Glomerular visceral epithelial cell (primary cell): ENCODE results near the gene SLC38A11.
"Not testable (repeated sequence)": the region's sequence is repeated elsewhere in the genome, so short reads cannot be mapped to it uniquely, and the experiment has no call there.

Experiments used
- DNase-seq: peaks from one replicate; pipeline ENCODE4 v3.0.0-alpha.2; 2016; ENCODE audit errors: extremely low spot score

The SLC38A11 gene, protein sequence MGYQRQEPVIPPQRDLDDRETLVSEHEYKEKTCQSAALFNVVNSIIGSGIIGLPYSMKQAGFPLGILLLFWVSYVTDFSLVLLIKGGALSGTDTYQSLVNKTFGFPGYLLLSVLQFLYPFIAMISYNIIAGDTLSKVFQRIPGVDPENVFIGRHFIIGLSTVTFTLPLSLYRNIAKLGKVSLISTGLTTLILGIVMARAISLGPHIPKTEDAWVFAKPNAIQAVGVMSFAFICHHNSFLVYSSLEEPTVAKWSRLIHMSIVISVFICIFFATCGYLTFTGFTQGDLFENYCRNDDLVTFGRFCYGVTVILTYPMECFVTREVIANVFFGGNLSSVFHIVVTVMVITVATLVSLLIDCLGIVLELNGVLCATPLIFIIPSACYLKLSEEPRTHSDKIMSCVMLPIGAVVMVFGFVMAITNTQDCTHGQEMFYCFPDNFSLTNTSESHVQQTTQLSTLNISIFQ

DNA sequence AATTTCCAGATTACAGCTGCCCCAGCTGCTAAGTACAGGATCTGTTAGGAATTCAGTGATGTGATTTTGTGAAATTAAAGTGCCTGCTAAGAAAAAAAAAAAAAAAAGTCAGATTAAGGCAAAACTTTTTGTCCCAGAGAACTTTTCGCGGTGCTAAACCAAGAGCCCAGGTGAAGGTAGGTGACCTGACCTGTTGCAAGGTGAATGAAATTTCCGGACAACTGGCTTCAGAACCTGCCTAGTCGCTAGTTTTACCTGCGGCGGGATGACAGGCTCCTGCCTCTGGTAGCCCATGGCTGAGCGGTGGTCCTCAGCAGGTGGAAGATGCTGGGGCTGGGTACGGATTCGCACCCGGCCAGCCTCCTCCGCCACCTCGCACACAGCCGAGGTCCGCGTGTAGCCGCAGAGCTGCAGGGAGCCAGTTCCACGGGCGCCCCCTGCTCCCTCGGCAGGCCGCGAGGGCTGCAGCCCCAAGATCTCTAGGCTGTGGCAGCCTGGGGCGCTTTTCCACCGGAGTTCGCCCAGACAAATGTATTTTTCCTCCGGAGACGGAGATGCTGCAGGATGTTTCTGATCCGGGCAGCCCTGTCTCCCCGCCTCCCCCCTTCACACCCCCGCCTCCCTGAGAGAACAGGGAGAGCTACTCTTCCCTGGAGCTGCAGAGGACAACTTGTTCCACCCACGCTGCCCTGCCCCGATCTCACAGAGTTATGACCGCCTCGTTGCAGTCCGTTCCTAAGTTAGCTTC, at the start of gene SLC38A11:
TSS of gene SLC38A11 (minus strand) at position 572 of the 748 bp plus-strand sequence. CDS start at position 294, 278 bp downstream.
- peak; percentile 38 for DNase-seq

DNA sequence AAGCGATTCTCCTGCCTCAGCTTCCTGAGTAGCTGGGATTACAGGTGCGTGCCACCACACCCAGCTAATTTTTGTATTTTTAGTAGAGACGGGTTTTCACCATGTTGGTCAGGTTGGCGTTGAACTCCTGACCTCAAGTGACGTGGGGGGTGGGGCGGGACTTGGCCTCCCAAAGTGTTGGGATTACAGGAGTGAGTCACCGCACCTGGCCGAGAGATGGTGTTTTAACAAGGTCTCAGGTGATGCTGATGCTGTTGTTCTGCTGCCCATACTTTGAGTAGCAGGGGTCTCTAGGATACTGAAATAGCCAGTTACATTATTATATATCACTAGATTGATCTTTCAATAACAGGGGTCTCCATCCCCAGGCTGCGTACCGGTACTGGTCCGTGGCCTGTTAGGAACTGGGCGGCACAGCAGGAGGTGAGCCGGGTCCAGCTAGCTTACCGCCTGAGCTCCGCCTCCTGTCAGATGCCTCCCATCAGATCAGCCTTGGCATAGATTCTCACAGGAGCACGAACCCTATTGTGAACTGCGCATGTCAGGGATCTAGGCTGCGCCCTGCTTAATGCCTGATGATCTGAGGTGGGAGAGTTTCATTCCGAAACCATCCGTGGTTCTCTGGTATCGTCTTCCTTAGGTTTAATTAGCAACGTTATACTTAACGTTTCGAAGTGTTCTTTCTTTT, 48.3 kb upstream of the SLC38A11 start:
- DNase-seq, result no peak

DNA sequence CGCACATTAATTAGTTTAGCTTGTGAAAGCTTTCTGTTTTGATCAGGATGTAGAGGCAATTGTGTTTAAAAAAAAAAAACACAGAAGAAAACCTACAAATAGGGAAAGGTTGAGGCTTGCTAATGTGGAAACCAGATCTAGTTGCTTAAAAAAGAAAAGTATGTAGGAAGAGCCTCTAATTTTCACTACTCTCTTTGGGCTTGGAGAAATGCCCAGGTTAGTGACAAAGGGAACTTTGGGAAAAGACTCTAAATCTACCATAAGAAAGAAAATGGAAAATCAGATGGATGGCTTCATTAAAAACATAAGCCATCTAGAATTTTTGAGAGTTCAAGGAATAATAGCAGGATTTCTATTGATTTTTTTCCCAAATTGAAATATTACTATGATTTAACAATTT, 47.3 kb upstream of the SLC38A11 start:
- DNase-seq, result no peak

DNA sequence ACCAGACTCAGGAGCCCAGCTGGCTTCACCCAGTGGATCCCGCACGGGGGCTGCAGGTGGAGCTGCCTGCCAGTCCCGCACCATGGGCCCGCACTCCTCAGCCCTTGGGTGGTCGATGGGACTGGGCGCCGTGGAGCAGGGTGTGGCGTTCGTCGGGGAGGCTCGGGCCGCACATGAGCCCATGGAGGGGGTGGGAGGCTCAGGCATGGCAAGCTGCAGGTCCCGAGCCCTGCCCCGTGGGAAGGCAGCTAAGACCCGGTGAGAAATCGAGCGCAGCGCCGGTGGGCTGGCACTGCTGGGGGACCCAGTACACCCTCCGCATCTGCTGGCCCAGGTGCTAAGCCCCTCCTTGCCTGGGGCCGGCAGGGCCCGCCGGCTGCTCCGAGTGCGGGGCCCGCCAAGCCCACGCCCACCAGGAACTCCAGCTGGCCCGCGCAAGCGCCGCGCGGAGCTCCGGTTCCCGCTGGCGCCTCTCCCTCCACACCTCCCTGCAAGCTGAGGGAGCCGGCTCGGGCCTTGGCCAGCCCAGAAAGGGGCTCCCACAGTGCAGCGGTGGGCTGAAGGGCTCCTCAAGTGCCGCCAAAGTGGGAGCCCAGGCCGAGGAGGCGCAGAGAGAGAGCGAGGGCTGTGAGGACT, 39.5 kb upstream of the SLC38A11 start:
- not testable (repeated sequence) for DNase-seq

DNA sequence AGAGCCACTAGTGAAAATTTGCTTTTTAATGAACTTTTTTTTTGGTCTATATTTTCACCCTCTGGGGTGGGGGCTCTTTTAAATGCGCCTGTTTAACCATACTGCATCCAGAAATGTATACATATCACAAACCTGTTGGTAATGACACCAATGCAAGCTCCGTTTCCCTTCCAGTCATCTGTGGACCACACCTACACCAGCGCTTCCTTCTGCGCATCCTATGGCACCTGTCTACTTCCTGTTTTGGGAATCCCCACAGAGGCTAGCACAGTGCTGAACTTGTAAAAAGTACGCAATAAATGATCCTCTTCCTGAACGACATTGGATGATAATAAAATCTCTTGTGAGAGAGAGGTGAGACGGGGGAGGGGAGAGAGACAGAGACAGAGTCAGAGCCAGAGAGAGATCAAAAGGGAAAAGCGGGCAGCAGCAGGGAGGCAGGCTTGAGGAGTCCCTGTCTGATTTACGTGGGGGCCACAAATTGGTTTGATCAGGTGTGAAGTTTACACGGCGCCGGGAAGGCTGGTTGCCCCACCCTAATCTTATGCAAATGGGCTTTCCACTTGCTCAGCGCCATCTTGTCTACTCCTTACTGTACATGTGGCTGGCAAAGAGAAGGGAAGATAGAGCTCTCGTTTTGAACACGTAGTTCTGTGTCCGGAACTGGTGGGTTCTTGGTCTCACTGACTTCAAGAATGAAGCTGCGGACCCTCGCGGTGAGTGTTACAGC, 38.1 kb upstream of the SLC38A11 start:
- DNase-seq, result no peak

DNA sequence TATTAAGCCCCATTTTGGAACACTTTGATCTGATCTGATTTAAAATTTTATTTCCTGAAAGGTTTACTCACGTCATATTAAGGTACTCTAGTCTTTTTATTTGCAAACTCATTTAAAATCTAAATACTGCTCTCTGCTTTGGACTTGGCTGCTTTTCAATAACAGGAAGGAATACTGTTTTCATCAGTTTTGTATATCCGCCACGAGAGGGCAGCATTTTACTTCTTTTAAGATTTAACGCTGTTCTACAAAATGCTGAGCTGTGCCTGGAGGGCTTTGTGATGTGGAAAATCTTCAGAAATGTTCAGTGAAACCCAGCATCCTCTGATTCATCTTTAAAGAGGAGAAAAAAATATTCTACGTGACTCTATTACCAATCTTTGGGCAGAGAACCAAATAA, 37.5 kb upstream of the SLC38A11 start:
- DNase-seq, result peak; percentile 91

DNA sequence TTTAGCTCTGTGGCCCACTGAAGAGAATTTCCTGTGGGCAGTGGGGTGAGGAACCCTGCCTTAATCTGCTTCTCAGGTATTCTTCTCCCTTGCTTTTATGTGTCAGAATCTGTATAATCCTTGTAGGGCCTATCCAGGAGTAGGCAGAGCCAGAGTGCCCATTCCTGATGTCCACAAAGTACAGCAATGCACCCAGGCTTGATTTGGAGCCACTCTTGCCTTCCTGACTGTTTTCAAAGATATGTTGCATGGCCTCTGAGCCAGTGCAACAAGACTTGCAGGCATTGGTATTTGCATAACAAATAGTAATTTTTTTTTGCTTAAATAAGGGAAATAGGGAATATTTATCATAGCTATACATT, 36.7 kb upstream of the SLC38A11 start:
- not testable (repeated sequence) for DNase-seq

DNA sequence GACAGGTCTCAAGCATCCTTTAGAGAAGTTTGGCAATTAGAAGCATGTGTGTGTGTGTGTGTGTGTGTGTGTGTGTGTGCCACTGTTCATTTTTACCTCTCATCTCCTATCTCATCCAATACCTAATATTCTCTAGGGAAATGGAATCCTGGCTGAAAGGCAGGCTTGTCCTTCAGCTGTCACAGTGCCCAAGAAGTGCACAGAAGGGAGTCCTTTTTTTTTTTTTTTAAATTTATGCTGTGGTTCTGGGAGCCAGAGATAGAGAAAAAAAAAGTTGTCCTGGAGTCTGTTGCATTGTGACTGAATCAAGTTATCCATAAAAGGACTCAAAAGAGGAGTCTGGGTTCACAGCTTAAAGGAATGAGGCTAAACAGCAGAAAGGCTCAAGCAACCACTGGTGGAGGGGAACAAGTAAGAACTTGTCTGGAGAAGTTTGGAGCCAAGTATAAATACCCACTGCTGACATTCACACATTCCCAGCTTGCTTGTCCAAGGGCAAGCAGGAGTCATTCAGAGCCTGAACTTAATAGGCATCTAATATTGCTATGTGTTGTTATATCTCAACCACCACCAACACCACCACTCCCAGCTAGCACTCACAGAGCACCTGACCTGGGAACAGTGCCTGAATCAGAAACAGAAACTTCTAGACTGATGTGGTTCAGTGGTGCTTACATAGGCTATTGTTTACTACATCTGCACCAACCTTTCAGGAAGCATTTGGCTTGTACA, 36.2 kb upstream of the SLC38A11 start:
- DNase-seq, result peak; percentile 55

DNA sequence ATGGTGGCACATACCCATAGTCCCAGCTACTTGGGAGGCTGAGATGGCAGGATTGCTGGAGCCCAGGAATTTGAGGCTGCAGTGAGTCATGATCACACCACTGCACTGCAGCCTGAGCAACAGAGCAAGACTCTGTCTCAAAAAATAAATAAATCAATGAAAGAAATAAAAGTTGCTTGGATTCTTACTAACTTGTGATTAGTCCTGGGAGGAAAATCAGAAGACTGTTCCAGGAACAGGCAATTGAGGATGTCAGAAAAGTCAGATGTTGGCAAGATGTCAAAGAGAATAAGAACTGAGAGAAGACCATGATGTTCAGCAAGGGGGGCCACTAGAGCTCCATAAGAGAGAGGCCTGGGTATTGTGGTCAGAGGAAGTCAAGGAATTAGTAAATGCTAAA, 35.6 kb upstream of the SLC38A11 start:
- DNase-seq, result peak; percentile 77

DNA sequence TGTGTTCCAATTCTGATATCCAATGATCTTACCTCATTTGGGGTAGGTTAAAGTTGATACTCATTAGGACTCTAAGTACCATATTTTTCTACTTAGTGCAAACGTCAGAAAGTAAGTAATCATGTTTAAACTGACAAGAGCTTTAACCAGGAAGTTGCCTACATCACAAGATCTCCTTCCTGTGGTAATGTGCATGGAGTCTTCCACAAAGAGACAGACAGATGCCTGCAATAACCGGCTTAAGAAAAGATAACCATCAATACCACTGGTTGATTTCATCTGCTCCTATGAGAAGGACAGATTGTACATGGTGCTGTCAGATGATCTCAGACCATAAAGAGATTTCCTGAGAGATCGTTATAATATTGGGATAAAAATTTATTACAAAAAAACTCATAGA, 33.5 kb upstream of the SLC38A11 start:
- DNase-seq, result not testable (repeated sequence)

DNA sequence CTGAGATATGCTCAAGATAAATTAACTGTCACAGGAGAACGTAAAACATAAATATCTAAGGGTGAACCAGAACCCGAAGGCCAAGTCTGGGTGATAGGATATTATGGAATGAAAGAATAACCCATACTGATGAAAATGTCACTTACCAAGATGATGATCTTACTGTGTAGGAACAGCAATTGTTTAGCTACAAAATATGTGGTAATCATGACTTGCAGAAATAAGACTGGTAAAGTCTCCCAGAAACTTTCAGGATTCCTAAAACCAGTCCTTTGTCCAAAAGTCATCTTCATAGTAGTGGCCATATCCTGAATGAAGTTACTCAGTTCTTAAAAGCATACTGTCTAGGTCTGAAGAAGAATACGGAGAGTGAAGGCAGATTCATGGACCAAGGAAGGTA, 30.7 kb upstream of the SLC38A11 start:
- not testable (repeated sequence) for DNase-seq

DNA sequence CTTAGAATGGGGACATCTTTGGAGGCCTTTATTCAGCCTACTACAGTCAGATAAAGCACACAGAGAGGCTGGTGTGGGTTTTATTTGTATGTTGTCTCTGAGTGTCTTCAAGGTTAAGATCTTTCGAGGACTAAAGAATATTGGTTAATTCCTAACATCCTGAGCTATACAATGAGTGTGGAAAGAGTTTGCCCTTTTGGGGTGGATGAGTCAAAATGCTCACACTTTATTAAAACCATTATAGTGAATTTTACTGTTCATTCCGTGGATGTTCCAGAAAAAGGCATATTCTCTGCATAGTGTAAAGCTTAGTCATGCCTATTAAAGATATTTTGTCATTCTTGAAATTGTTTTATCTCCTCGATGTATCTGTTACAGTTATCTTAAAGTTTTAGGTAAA, 29.1 kb upstream of the SLC38A11 start:
- peak; percentile 22 for DNase-seq

DNA sequence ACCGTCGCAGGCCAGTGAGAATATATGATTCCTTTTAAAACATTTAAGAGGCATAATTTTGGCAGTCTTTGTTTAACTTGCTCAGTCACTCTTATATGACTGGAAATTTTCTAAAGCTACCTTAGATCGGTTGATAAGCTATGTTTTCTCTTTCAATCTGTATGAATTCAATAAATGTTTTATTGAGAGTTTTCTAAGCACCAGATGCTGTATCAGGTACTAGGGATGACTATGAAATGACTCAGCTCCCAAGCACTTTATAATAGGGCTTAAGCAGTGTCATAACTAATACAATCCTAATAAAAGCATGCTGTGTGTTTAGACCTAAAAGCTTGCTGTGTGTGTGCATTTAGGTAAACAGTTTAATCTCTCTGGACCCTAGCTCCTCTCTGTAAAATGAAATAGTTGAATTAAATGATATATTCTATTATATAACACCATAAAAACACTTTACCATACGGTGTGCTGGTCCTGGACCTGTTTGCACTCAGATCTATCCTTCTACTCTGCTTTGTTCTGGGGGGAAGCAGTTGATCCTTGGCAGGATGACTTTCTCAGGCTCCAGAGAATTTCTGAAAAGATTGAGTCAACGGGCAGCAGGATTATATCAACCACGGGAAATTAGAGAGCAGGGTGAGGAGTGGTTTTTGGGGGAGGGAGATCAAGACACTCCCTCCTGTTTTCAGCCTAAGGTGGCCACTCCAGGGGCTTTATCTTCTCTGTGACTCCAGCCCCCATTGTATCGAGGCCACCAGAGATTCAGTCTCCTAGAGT, 26.1 kb upstream of the SLC38A11 start:
- DNase-seq, result peak; percentile 36

DNA sequence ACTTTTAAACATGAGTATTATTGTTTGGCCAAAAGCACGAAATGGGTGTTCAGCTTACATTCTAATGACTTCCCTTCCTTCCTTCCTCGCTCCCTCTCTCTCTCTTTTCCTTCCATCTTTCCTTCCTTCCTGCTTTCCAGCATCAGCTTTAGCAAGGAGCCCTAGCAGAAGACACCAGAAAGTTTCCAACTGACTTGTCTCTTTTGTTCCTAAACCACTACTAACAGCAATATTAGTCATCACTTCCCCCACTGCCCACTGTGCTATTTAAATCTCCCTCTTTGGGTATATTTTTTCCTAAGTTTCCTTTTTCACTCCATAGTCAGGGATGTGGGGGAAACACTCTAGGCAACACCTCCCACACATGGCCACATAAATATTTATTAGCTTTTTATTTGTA, 25.4 kb upstream of the SLC38A11 start:
- DNase-seq, result peak; percentile 33

DNA sequence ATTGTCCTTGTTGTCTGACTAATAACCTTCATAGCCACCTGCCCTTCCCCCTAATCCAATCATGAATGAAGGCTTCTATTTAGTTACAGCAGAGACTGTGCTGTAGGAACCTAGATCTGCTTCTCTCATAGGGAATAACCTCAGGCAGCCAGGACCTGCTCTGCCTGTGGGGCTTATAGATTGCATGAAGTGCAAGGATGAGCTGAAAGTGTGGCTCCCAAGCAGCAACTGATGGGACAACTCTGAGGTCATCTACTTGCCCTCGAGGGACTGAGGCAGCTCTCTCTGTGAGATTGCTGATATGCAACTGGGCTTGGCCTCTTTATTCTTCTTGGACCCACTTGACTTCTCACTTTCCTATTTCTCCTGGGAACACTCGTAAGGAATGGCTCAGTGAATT, 23.8 kb upstream of the SLC38A11 start:
- DNase-seq, result no peak

DNA sequence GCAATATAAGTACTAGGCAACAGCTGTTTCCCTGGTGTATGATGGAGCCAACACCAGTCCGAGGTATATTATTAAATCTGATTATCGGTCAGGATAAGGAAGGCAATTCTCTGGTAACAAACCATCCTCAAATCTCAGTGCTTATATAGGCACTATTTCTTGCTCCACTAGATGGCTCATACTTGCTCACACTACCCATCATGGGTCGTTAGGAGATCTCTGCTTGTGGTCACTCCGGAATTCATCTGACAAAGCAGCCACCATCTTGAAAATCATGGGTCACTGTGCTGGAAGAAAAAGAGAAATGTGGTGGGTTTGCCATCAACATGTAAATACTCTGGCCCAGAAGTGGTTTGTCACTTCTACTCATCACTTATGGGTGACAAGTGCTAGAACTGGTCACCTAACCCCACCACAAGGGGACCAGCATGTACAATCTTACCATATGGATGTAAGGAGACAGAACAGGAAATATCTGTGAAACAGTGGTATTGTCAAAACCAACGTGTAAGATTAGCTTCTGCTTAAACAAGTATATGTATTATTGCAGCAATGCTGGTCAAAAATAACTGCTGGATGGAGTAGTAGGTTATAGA, 21.6 kb upstream of the SLC38A11 start:
- DNase-seq, result not testable (repeated sequence)

DNA sequence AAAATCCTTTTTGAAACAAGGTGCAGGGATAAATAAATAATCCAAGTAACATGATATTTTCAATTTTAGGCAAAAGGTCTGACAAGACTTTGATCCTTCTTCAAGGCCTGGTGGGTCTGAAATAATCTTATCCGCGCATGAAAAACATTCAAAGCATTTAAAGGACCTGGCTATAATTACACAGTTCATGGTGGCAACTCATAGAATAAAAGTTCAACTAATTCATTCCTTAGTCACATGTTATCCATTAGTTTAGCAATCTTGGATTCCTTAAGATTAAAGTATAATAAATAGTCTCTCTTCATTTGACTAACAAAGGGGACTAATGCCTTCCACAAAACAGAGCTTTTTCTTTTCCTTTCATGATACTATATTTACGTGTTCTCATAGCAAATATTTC, 21.0 kb upstream of the SLC38A11 start:
- DNase-seq, result no peak

DNA sequence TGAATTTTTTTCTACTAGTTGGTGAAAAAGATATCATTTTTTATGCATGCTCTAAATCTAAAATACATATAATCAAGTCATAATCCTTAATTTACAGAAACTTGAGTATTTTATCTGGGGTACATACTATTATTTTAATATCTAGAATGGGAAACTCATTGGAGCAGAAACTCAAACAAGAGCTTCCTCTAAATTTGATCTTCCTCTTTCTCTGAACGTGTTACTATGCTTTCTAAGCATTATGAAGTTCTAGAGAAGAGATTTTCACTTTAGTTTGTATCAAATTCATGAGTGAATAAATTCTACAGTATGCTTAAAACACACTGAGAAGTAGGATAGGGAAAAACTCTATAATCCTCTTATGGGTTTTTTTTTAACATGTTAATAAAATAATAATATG, 20.6 kb upstream of the SLC38A11 start:
- DNase-seq, result no peak

DNA sequence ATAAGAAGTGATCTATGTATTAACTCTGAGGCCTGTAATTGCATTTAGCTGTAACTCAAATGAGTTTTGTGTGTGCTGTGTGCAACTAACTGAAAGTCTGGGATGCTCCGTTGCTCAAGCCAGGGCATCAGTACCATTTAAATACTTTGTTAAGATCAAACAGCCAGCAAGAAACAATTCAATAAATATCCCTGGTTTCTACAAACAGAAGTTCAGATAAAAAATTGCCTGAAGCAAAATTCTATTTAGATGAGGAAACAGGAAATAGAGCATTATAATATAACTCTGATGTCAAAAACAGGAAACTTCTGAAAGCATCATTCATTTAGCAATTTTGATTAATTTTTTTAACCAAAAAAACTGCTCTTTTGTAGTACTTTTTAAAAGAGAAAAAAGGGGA, 18.9 kb upstream of the SLC38A11 start:
- DNase-seq, result no peak
